Epithelial cell of prostate (primary cell): ENCODE measurements around the gene IGFL2.
A peak's percentile ranks its signal among the peaks of the same experiment; 100 is the strongest.
"Not testable (repeated sequence)": the region's sequence is repeated elsewhere in the genome, so short reads cannot be mapped to it uniquely, and the experiment has no call there.

ENCODE experiments used
- DNase-seq: peaks from one replicate; pipeline ENCODE4 v3.0.0-alpha.2; 2011; ENCODE audit warnings: low read depth, low spot score
- H3K27ac ChIP-seq: fragments of 450-650 bp; 2 replicates; pipeline ENCODE4 v1.5.1; 2017; ENCODE audit warnings: mild to moderate bottlenecking

Gene IGFL2

GRCh38 chr19:46147791-46148288, at the start of gene IGFL2:
Gene IGFL2, plus strand, starts transcription at chr19:46148238. Its CDS starts 41 bp downstream, at chr19:46148279.
- H3K27ac ChIP-seq: no peak within 1 kb of the TSS
- peak; percentile 22 for DNase-seq

- no peak overlapping the region for H3K27ac ChIP-seq
Observed at GRCh38 chr19:46100344-46100743, 47.7 kb upstream of the IGFL2 start.

GRCh38 chr19:46101293-46101692, 46.7 kb upstream of the IGFL2 start:
- no peak for DNase-seq
- H3K27ac ChIP-seq: no peak overlapping the region

More at GRCh38 chr19:46100344-46100743, 47.7 kb upstream of the IGFL2 start:
- DNase-seq: no peak

- not testable (repeated sequence) for H3K27ac ChIP-seq, DNase-seq
Observed at GRCh38 chr19:46102333-46102732, 45.7 kb upstream of the IGFL2 start.

GRCh38 chr19:46107371-46107770, 40.7 kb upstream of the IGFL2 start:
- no peak for DNase-seq
- no peak overlapping the region for H3K27ac ChIP-seq

GRCh38 chr19:46109876-46110275, 38.2 kb upstream of the IGFL2 start:
- no peak overlapping the region for H3K27ac ChIP-seq
- no peak for DNase-seq

GRCh38 chr19:46111376-46111775, 36.7 kb upstream of the IGFL2 start:
- no peak overlapping the region for H3K27ac ChIP-seq
- no peak for DNase-seq

GRCh38 chr19:46112527-46112926, 35.5 kb upstream of the IGFL2 start:
- H3K27ac ChIP-seq: no peak overlapping the region
- no peak for DNase-seq

- DNase-seq: no peak
Observed at GRCh38 chr19:46113726-46114125, 34.3 kb upstream of the IGFL2 start.

GRCh38 chr19:46115396-46116106, 32.5 kb upstream of the IGFL2 start:
- peak overlapping the region; percentile 56 for H3K27ac ChIP-seq
- DNase-seq: peak; percentile 72

More at GRCh38 chr19:46113726-46114125, 34.3 kb upstream of the IGFL2 start:
- no peak overlapping the region for H3K27ac ChIP-seq

GRCh38 chr19:46116121-46116520, 31.9 kb upstream of the IGFL2 start:
- peak overlapping the region; percentile 56 for H3K27ac ChIP-seq
- no peak for DNase-seq

GRCh38 chr19:46118136-46118535, 29.9 kb upstream of the IGFL2 start:
- DNase-seq: no peak
- H3K27ac ChIP-seq: no peak overlapping the region

GRCh38 chr19:46124638-46125115, 23.4 kb upstream of the IGFL2 start, which contains the start of gene IGFL3:
Gene IGFL3, minus strand, starts transcription at chr19:46124688. Its CDS starts 39 bp downstream, at chr19:46124649.
- H3K27ac ChIP-seq: no peak within 1 kb of the TSS

GRCh38 chr19:46125447-46125846, 22.6 kb upstream of the IGFL2 start:
- no peak for DNase-seq
- no peak overlapping the region for H3K27ac ChIP-seq

More at GRCh38 chr19:46124638-46125115, 23.4 kb upstream of the IGFL2 start, which contains the start of gene IGFL3:
- no peak for DNase-seq

GRCh38 chr19:46126086-46126580, 21.9 kb upstream of the IGFL2 start:
- no peak for DNase-seq
- no peak overlapping the region for H3K27ac ChIP-seq

GRCh38 chr19:46131485-46132143, 16.4 kb upstream of the IGFL2 start:
- DNase-seq: no peak
- peak overlapping the region; percentile 80 for H3K27ac ChIP-seq

GRCh38 chr19:46132508-46133100, 15.4 kb upstream of the IGFL2 start:
- DNase-seq: no peak
- H3K27ac ChIP-seq: peak overlapping the region; percentile 80

GRCh38 chr19:46133101-46133627, 14.9 kb upstream of the IGFL2 start:
- peak overlapping the region; percentile 80 for H3K27ac ChIP-seq
- DNase-seq: peak; percentile 83

GRCh38 chr19:46133777-46134241, 14.2 kb upstream of the IGFL2 start:
- H3K27ac ChIP-seq: peak overlapping the region; percentile 80
- DNase-seq: no peak

- no peak for DNase-seq
- peak overlapping the region; percentile 80 for H3K27ac ChIP-seq
Observed at GRCh38 chr19:46134527-46134926, 13.5 kb upstream of the IGFL2 start.
